WTC11 (cell line): ENCODE results near the gene SLC25A17. TPM values are rescaled to one million over a fixed set of nuclear protein-coding genes. Genes with fewer than 3 reads are reported as not detected.

Source experiments
- ATAC-seq: fragments of 200-7000 bp; cut with Tn5 transposase; 2 replicates; pipeline ENCODE4 v1.10.0; 2021; ENCODE audit warnings: mild to moderate bottlenecking, moderate library complexity
- CTCF ChIA-PET: fragments of 300-600 bp; sonication (Branson Sonifier 250); formaldehyde crosslinking; loops from one replicate; lab custom pipeline; 2021; ENCODE audit warnings: antibody characterized with exemption; lab: Charles Lee
- POLR2A ChIA-PET: fragments of 350-600 bp; sonication (Branson Sonifier 250); formaldehyde crosslinking; loops from one replicate; lab custom pipeline; 2021; ENCODE audit warnings: antibody characterized with exemption; lab: Charles Lee
- DNase-seq: peaks from one replicate; pipeline ENCODE4 v3.0.0; 2021; ENCODE audit warnings: low spot score
- H3K27ac Mint-ChIP-seq: 2 replicates; pipeline ENCODE4 v1.8.0; 2021; ENCODE audit warnings: mixed read lengths
- H3K27me3 Mint-ChIP-seq: 2 replicates; pipeline ENCODE4 v1.8.0; 2021; ENCODE audit warnings: low read depth, mild to moderate bottlenecking, moderate library complexity, mixed read lengths
- H3K36me3 Mint-ChIP-seq: 2 replicates; pipeline ENCODE4 v1.8.0; 2021; ENCODE audit warnings: mixed read lengths
- H3K4me1 Mint-ChIP-seq: 2 replicates; pipeline ENCODE4 v1.8.0; 2022; ENCODE audit warnings: mixed read lengths
- H3K4me3 Mint-ChIP-seq: 2 replicates; pipeline ENCODE4 v1.8.0; 2021; ENCODE audit warnings: mild to moderate bottlenecking, moderate library complexity, mixed read lengths
- H3K9me3 Mint-ChIP-seq: 2 replicates; pipeline ENCODE4 v1.8.0; 2021; ENCODE audit warnings: mixed read lengths
- ELF4 ChIP-seq: sonication (generic); formaldehyde crosslinking; IDR thresholded peaks from 2 replicates; pipeline ENCODE4 v1.8.1; 2022; ENCODE audit warnings: low read depth, mild to moderate bottlenecking, moderate library complexity, missing genetic modification reagents
- EMX1 ChIP-seq: fragments of 250-450 bp; sonication (Bioruptor Pico); IDR thresholded peaks from 2 replicates; pipeline ENCODE4 v1.8.0; 2021; ENCODE audit warnings: mild to moderate bottlenecking
- FOXP4 ChIP-seq: sonication (generic); formaldehyde crosslinking; IDR thresholded peaks from 2 replicates; pipeline ENCODE4 v1.8.0; 2022; ENCODE audit warnings: mild to moderate bottlenecking, missing genetic modification reagents
- NFYB ChIP-seq: sonication (generic); formaldehyde crosslinking; conservative IDR thresholded peaks from 2 replicates; pipeline ENCODE4 v1.8.0; 2022; ENCODE audit warnings: low read depth, missing genetic modification reagents
- OVOL2 ChIP-seq: fragments of 250-450 bp; sonication (Bioruptor Pico); IDR thresholded peaks from 2 replicates; pipeline ENCODE4 v1.9.0; 2021; ENCODE audit warnings: mild to moderate bottlenecking, borderline replicate concordance
- RELA ChIP-seq: sonication (generic); formaldehyde crosslinking; IDR thresholded peaks from 2 replicates; pipeline ENCODE4 v1.8.1; 2022; ENCODE audit warnings: missing genetic modification reagents, mild to moderate bottlenecking, borderline replicate concordance
- SMAD3 ChIP-seq: sonication (generic); formaldehyde crosslinking; IDR thresholded peaks from 2 replicates; pipeline ENCODE4 v1.8.0; 2022; ENCODE audit warnings: missing genetic modification reagents, mild to moderate bottlenecking, borderline replicate concordance
- SOX15 ChIP-seq: fragments of 250-450 bp; sonication (Bioruptor Pico); IDR thresholded peaks from 2 replicates; pipeline ENCODE4 v1.9.0; 2021; ENCODE audit warnings: mild to moderate bottlenecking
- ZNF423 ChIP-seq: fragments of 250-450 bp; sonication (Bioruptor Pico); IDR thresholded peaks from 2 replicates; pipeline ENCODE4 v2.1.2; 2022; ENCODE audit warnings: mild to moderate bottlenecking, moderate library complexity
- total RNA-seq: library from RNA; stranded (reverse); gene quantifications from 3 replicates; pipeline ENCODE4 v1.2.3, GENCODE V29; 2021
- TF ChIP-seq, protein P1 (sequence below): sonication (generic); formaldehyde crosslinking; IDR thresholded peaks from 2 replicates; pipeline ENCODE4 v1.8.1; 2023; ENCODE audit warnings: mild to moderate bottlenecking, missing genetic modification reagents, borderline replicate concordance
- TF ChIP-seq, protein P2 (sequence below): sonication (generic); formaldehyde crosslinking; IDR thresholded peaks from 2 replicates; pipeline ENCODE4 v1.8.1; 2022; ENCODE audit warnings: missing genetic modification reagents, borderline replicate concordance
- TF ChIP-seq, protein P3 (sequence below): fragments of 250-450 bp; sonication (Bioruptor Pico); IDR thresholded peaks from 2 replicates; pipeline ENCODE4 v1.9.0; 2021; ENCODE audit warnings: mild to moderate bottlenecking
- TF ChIP-seq, protein P4 (sequence below): sonication (generic); formaldehyde crosslinking; conservative IDR thresholded peaks from 2 replicates; pipeline ENCODE4 v1.8.1; 2022; ENCODE audit warnings: mild to moderate bottlenecking, missing genetic modification reagents

Gene SLC25A17
- total RNA-seq, 1 experiment from 2014 or later, result 29.6 TPM

- TF ChIP-seq, protein P1, sequence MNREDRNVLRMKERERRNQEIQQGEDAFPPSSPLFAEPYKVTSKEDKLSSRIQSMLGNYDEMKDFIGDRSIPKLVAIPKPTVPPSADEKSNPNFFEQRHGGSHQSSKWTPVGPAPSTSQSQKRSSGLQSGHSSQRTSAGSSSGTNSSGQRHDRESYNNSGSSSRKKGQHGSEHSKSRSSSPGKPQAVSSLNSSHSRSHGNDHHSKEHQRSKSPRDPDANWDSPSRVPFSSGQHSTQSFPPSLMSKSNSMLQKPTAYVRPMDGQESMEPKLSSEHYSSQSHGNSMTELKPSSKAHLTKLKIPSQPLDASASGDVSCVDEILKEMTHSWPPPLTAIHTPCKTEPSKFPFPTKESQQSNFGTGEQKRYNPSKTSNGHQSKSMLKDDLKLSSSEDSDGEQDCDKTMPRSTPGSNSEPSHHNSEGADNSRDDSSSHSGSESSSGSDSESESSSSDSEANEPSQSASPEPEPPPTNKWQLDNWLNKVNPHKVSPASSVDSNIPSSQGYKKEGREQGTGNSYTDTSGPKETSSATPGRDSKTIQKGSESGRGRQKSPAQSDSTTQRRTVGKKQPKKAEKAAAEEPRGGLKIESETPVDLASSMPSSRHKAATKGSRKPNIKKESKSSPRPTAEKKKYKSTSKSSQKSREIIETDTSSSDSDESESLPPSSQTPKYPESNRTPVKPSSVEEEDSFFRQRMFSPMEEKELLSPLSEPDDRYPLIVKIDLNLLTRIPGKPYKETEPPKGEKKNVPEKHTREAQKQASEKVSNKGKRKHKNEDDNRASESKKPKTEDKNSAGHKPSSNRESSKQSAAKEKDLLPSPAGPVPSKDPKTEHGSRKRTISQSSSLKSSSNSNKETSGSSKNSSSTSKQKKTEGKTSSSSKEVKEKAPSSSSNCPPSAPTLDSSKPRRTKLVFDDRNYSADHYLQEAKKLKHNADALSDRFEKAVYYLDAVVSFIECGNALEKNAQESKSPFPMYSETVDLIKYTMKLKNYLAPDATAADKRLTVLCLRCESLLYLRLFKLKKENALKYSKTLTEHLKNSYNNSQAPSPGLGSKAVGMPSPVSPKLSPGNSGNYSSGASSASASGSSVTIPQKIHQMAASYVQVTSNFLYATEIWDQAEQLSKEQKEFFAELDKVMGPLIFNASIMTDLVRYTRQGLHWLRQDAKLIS (CRISPR knock-in tag), result no peak
- TF ChIP-seq NFYB (CRISPR knock-in tag), result no peak
Observed at GRCh38 chr22:40757071-40757470, 62.1 kb downstream of the SLC25A17 start (continued).

DNA sequence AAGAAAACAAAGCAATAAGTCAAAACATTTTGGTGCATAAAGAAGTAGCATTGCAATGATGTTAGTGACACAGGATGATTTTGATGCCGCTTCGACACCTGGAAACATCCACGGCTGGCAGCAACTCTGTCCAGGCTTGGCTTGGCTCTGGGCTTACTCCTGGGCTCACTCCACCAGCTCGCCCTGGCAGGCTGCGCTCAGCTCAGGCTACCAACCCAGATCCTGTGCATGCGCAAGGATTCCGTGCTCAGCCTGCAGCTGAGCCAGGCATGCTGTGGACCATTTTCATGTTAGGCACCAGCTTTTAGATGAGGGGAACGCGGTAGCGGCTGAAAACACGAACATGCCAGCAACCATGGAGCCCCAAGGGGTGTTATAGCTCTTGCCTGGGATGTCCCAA lies 66.0 kb downstream of the SLC25A17 start:
- Mint-ChIP-seq H3K27me3 (no peaks in the 10 kb centered on the region; the same call in 1 of the 2 replicates), H3K36me3 (peaks cover 9% of the 10 kb centered on the region), H3K9me3 (peaks cover 18% of the 10 kb centered on the region), H3K27ac (no peak overlapping the region), H3K4me3 (no peak overlapping the region), H3K4me1 (peaks cover 53% of the 10 kb centered on the region)
- ChIA-PET POLR2A (interaction anchor here (0.9 kb wide), 1 partner anchor 77 kb away, joined by 3 read pairs; no protein-coding TSS in a partner anchor), CTCF (interaction anchor here (0.6 to 1.2 kb wide), 2 partner anchors 48 to 70 kb away, joined by 3 to 9 read pairs; no protein-coding TSS in a partner anchor)
- no peak for DNase-seq
- TF ChIP-seq RELA (CRISPR knock-in tag) (no peak), ELF4 (CRISPR knock-in tag) (no peak), OVOL2 (no peak), SOX15 (CRISPR knock-in tag) (no peak), ZNF423 (CRISPR knock-in tag) (no peak), EMX1 (no peak), SMAD3 (CRISPR knock-in tag) (no peak), FOXP4 (CRISPR knock-in tag) (no peak)
- TF ChIP-seq, protein P2, sequence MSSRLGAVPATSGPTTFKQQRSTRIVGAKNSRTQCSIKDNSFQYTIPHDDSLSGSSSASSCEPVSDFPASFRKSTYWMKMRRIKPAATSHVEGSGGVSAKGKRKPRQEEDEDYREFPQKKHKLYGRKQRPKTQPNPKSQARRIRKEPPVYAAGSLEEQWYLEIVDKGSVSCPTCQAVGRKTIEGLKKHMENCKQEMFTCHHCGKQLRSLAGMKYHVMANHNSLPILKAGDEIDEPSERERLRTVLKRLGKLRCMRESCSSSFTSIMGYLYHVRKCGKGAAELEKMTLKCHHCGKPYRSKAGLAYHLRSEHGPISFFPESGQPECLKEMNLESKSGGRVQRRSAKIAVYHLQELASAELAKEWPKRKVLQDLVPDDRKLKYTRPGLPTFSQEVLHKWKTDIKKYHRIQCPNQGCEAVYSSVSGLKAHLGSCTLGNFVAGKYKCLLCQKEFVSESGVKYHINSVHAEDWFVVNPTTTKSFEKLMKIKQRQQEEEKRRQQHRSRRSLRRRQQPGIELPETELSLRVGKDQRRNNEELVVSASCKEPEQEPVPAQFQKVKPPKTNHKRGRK (CRISPR knock-in tag), result no peak
- TF ChIP-seq, protein P1 (CRISPR knock-in tag), result no peak
- TF ChIP-seq, protein P3, sequence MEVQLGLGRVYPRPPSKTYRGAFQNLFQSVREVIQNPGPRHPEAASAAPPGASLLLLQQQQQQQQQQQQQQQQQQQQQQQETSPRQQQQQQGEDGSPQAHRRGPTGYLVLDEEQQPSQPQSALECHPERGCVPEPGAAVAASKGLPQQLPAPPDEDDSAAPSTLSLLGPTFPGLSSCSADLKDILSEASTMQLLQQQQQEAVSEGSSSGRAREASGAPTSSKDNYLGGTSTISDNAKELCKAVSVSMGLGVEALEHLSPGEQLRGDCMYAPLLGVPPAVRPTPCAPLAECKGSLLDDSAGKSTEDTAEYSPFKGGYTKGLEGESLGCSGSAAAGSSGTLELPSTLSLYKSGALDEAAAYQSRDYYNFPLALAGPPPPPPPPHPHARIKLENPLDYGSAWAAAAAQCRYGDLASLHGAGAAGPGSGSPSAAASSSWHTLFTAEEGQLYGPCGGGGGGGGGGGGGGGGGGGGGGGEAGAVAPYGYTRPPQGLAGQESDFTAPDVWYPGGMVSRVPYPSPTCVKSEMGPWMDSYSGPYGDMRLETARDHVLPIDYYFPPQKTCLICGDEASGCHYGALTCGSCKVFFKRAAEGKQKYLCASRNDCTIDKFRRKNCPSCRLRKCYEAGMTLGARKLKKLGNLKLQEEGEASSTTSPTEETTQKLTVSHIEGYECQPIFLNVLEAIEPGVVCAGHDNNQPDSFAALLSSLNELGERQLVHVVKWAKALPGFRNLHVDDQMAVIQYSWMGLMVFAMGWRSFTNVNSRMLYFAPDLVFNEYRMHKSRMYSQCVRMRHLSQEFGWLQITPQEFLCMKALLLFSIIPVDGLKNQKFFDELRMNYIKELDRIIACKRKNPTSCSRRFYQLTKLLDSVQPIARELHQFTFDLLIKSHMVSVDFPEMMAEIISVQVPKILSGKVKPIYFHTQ (CRISPR knock-in tag), result no peak
- TF ChIP-seq, protein P4, sequence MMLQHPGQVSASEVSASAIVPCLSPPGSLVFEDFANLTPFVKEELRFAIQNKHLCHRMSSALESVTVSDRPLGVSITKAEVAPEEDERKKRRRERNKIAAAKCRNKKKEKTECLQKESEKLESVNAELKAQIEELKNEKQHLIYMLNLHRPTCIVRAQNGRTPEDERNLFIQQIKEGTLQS (CRISPR knock-in tag), result no peak
- no peak for ATAC-seq
